GM19240 (cell line): ENCODE data around the gene SART3.

Source experiments
- DNase-seq: peaks from one replicate; pipeline ENCODE4 v3.0.0; 2011; ENCODE audit warnings: low spot score; ENCODE audit not compliant: insufficient read length

The SART3 gene, protein sequence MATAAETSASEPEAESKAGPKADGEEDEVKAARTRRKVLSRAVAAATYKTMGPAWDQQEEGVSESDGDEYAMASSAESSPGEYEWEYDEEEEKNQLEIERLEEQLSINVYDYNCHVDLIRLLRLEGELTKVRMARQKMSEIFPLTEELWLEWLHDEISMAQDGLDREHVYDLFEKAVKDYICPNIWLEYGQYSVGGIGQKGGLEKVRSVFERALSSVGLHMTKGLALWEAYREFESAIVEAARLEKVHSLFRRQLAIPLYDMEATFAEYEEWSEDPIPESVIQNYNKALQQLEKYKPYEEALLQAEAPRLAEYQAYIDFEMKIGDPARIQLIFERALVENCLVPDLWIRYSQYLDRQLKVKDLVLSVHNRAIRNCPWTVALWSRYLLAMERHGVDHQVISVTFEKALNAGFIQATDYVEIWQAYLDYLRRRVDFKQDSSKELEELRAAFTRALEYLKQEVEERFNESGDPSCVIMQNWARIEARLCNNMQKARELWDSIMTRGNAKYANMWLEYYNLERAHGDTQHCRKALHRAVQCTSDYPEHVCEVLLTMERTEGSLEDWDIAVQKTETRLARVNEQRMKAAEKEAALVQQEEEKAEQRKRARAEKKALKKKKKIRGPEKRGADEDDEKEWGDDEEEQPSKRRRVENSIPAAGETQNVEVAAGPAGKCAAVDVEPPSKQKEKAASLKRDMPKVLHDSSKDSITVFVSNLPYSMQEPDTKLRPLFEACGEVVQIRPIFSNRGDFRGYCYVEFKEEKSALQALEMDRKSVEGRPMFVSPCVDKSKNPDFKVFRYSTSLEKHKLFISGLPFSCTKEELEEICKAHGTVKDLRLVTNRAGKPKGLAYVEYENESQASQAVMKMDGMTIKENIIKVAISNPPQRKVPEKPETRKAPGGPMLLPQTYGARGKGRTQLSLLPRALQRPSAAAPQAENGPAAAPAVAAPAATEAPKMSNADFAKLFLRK

DNA sequence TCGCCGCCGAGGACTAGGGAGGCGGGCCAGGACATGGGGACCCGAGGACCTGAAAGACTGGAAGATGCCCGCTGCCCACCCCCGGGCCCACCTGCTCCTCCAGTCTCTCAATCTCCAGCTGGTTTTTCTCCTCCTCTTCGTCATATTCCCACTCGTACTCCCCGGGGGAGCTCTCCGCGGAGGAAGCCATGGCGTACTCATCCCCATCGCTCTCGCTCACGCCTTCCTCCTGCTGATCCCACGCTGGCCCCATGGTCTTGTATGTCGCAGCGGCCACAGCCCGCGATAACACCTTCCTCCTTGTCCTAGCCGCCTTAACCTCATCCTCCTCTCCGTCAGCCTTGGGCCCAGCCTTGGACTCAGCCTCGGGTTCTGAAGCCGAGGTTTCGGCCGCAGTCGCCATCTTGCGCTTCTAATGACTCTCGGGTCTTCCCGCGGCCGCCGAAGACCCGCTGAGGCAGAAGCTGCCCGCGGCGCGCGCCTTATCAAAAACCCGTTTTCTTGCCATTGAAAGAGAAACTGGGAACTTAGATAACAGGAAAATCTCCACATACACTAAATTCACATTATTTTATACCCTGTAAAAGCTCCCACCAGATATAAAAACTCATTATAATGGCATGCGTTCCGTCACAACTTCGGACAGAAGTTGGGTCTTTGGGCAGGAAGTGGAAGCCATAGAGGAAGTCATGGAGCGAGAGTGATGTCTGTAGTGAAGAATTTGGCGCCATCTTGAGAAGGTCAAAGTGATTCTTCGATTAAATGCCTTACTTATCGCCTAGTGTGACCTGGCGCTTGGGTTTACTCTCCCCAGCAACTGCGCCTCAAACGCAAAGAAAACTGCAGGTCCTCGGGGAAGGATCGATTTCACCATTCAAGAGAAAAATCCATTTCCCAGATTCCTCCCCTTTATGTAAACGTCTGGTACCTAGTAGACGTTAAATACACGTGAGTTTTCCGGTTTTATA is at the start of gene SART3:
Gene SART3, minus strand, starts transcription at position 422 of the 968 bp plus-strand sequence. Its CDS starts 19 bp downstream, at position 403.
- peak; percentile 55 for DNase-seq

DNA sequence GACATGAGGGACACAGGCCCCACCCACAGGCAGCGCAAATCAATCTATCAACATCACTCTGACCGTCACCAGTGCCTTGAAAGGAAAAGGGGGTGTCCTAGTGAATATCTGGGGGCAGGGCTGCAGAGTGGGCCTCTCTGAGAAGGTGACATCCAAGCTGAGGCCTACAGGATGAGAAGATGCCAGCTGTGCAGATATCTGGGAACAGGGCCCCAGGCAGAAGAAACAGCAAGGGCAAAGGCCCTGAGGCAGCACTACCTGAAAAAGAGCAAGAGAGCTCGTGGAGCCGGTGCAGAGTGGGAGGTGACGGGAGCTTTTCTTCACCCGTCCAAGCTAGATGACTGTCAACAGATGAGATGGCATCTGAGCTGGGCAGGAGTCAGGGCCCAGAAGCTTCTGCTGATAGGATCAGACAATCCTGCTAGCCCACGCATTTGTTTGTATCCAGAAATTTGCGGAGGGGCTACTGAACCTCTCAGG is 49.4 kb upstream of the SART3 start:
- DNase-seq: no peak

DNA sequence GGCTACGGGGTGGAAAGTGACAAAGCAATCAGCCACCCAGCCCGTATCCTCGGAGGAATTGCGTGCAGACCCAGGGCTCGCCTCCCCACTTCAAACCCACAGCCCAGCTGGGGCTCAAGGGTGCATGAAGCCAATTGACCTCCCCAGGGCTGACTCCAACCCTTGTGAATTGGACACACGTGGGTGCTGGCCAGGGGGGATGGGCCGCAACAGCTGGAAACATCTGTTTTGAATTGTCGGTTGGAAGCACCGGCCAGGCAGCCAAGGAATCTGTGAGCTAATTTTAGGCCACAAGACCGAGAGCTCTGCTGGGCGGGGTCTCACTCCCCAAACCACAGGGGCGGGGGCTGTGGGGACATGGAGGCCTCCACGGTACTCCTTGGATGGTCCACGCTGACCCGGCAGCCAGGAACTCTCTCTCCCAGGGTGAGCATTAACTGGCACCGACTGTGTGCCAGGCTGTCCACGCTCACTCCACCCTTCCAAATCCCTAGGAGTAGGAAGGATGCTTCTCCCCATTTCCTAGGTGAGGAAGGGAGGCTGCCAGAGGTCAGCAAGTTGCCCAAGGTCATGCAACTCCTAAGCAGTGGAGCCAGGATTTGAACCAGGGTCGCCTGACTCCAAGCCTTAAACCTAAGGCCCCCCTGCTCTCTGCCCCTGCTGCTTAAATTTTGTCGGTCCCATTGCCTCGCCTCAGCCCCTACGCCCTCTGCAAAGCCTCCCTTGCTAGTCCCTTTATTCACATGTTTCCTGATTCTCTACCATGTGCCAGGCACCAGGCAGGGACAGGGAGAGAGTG is 48.8 kb upstream of the SART3 start:
- no peak for DNase-seq

GRCh38 chr12:108608616-108609015 is 47.6 kb upstream of the SART3 start:
- no peak for DNase-seq

GRCh38 chr12:108607981-108608600 is 47.1 kb upstream of the SART3 start:
- no peak for DNase-seq

DNA sequence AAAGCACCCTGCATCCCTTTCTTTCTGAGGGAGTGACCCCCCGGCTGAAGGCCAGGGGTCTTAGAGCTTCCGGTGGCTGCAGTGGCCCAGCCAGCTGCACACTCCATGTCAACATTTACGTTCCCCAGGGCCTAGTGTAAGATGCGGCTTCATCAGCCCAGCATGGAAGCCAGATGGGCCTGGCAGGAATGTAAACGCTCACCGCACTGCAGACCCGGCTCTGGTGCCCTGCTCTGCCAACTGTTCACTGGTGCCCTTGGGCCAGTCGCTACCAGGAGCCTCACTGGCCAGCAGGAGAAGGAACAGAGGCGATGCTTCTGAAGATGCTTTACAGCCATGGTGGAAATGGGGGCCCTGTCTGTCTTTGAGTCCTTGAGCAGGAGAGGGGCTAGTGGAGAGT is 45.5 kb upstream of the SART3 start:
- DNase-seq: no peak

DNA sequence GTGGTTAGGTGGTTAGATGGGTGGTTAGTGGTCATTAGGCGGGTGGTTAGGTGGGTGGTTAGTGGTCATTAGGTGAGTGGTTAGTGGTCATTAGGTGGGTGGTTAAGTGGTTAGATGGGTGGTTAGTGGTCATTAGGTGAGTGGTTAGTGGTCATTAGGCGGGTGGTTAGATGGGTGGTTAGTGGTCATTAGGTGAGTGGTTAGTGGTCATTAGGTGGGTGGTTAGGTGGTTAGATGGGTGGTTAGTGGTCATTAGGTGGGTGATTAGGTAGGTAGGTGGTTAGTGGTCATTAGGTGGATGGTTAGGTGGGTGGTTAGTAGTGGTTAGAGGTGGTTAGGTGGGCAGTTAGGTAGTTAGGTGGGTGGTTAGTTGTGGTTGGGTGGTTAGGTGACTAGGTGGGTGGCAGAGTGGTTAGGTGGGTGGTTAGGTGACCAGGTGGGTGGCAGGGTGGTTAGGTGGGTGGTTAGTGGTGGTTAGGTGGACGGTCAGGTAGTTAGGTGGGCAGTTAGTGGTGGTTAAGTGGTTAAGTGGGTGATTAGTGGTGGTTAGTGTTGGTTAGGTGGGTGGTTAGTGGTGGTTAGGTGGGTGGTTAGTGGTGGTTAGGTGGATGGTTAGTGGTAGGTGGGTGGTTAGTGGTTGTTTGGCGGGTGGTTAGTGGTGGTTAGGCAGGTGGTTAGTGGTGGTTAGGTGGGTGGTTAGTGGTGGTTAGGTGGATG is 44.9 kb upstream of the SART3 start:
- no peak for DNase-seq

DNA sequence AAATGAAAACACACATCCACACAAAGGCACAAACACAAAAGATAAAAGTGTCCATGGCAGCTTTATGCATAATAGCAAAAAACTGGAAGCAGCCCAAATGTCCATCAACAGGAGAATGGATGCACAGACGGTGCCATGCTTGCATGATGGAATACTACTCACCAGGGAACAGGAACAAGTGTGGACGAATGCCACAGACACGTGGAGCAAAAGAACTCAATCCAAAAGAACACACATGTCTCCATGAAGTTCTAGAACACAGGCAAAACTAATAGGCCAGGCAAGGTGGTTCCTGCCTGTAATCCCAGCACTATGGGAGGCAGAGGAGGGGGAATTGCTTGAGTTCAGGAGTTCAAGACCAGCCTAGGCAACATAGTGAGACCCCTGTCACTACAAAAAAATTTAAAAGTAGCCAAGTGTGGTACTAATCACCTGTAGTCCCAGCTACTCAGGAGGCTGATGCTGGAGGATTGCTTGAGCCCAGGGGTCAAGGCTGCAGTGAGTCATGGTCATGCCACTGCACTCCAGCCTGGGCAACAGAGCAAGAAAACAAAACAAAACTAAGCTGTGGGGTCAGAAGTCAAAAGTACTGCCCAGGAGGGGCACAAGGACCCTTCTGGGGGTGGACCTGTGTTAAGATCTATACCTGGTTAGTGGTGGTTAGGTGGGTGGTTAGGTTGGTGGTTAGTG is 44.2 kb upstream of the SART3 start:
- no peak for DNase-seq

DNA sequence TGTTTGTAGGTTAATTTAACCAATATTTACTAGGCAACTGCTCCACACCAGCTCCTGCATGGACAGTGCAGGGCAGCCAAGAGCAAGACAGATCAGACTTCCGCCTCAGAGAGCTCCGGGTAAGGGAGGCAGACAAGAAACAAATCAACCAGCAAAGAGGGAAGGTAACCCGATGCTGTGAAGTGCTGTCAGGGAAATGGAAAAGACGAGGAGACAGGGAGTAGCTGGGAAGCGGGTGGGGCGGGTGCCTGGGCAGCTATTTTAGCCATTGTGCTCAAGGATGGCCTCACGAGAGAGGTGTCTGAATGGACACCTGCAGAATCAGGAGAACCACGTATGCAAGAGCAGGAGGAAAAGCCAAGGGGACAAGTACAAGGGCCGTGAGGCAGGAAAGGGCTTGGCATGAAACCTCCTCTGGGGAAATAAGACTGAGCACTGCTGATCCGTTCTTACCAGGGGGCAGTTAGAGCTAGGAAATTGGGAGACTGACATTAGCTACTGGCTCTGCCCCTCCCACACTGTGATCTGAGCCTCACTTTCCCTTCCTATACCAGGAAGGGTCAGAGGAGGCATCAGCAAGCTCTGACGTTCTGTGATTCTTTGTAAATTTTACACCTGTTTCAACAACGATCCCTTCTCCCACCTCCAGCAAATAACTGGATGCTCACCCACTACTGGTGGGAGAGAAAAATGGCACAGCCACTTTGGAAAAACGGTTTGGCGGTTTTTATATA is 43.4 kb upstream of the SART3 start:
- DNase-seq: no peak

DNA sequence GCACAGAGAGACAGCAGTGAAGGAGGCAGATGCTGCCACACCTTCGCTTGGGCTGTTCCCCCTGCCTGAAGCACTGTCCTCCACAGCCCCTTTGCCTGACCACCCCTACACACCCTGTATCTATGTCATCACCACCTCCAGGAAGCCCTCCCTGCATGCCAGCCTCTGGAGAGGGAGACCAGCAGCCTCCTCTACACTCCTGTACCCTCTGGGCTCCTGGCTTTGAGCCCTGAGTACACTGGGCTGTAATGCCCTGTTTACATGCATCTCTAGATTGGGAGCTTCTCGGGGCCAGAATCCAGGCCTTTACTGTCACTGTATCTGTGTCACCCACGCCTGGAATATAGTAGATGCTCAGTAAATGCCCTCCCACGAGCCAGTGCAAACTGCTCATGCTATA is 42.8 kb upstream of the SART3 start:
- no peak for DNase-seq

GRCh38 chr12:108602976-108603704 is 42.2 kb upstream of the SART3 start:
- DNase-seq: no peak

DNA sequence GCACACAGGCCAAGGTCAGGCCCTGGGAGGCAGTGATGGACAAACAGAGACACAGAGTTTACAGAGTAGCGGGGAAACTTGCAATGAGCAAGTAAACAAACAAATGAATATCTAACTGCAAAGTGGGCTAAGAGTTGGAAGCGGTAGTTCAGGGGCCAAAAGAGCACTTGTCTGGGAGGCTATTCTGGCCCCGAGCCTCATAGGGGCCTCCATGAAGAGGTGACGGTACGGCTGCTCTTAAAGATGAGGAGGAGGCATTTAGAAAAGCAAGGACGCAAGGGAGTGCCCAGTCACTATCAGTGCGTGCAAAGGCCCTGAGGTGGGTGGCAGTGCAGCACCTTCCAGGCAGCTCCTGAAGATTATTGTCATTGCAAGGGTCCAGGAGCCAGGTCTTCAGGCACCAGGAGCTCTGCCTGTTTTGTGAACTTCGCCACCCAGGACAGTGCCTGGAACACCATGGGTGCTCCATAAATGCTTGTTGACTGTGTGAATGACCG is 41.3 kb upstream of the SART3 start:
- no peak for DNase-seq

- no peak for DNase-seq
Measured at GRCh38 chr12:108600702-108601007, 39.7 kb upstream of the SART3 start.

- DNase-seq: no peak
Measured at GRCh38 chr12:108599948-108600701, 39.2 kb upstream of the SART3 start.

- no peak for DNase-seq
Measured at GRCh38 chr12:108599541-108599940, 38.6 kb upstream of the SART3 start.

GRCh38 chr12:108598553-108599250 is 37.7 kb upstream of the SART3 start:
- DNase-seq: no peak
